Heart right ventricle (tissue), 16 donors: Measurements from ENCODE around the gene ALDOA. TPM values are rescaled to one million over a fixed set of nuclear protein-coding genes. Genes with fewer than 3 reads are reported as not detected.
A peak's percentile ranks its signal among the peaks of the same experiment; 100 is the strongest.
"Not testable (repeated sequence)": the region's sequence is repeated elsewhere in the genome, so short reads cannot be mapped to it uniquely, and the experiment has no call there.

Experiments used
- ATAC-seq, 8 donors: fragments of 200-7000 bp; cut with Tn5 transposase; one replicate each; pipeline ENCODE4 v1.9.1; 2020; ENCODE audit warnings: mild to moderate bottlenecking in 8 of 8, moderate library complexity in 8 of 8, moderate number of reproducible peaks in 1 of 8
- DNase-seq, 2 donors: peaks; one replicate each; pipeline ENCODE4 v3.0.0-alpha.2; 2020
- H3K27ac ChIP-seq, 10 donors: fragments of 200-600 bp; sonication (generic) in 2 of 10; one replicate each; pipeline versions ENCODE4 v1.5.0 to v1.8.0; 2020 to 2022; ENCODE audit warnings: mild to moderate bottlenecking in 3 of 10
- H3K27me3 ChIP-seq, 7 donors: fragments of 200-600 bp; one replicate each; pipeline ENCODE4 v1.8.0; 2021 to 2022; ENCODE audit warnings: mild to moderate bottlenecking in 2 of 7
- H3K36me3 ChIP-seq, 9 donors: fragments of 200-600 bp; sonication (generic) in 1 of 9; one replicate each; pipeline versions ENCODE4 v1.5.0 to v1.8.0; 2020 to 2022; ENCODE audit warnings: mild to moderate bottlenecking in 2 of 9
- H3K4me1 ChIP-seq, 9 donors: fragments of 200-600 bp; sonication (generic) in 1 of 9; one replicate each; pipeline versions ENCODE4 v1.5.0 to v1.8.0; 2020 to 2022; ENCODE audit warnings: mild to moderate bottlenecking in 4 of 9
- H3K4me3 ChIP-seq, 10 donors: fragments of 200-600 bp; sonication (generic) in 2 of 10; one replicate each; pipeline versions ENCODE4 v1.5.0 to v1.8.0; 2020 to 2022; ENCODE audit warnings: mild to moderate bottlenecking in 7 of 10, moderate library complexity in 2 of 10
- H3K9me3 ChIP-seq, 11 donors: fragments of 200-600 bp in 10 of 11; sonication (generic) in 2 of 11; one replicate each; pipeline versions ENCODE4 v1.5.0 to v1.8.0; 2013 to 2022; ENCODE audit warnings: mild to moderate bottlenecking in 2 of 11, control low read depth in 1 of 11, moderate library complexity in 1 of 11
- CTCF ChIP-seq, 9 donors: fragments of 200-600 bp; sonication (generic) in 2 of 9; IDR thresholded peaks; one replicate each; pipeline versions ENCODE4 v1.5.0 to v1.8.0; 2021 to 2022; ENCODE audit warnings: antibody characterized with exemption in 9 of 9, mild to moderate bottlenecking in 5 of 9, moderate library complexity in 1 of 9
- WGBS, 2 donors: extraction: QIAGEN DNeasy Blood & Tissue Kit; methylation state at CpG; one replicate each; pipeline ENCODE4 v1.1.7; 2013; ENCODE audit warnings: inconsistent platforms in 1 of 2; 5-methylcytosine and 5-hydroxymethylcytosine counted together
- intact Hi-C, 10 donors: fragments of 100-400 bp; cut with DNase I; formaldehyde crosslinking; loops; one replicate each; pipeline versions ENCODE4 v1.11.1 to v1.14.2; 2022
- polyA plus RNA-seq, 2 donors: library from polyadenylated mRNA; stranded (reverse); fragments of 200-250 nt; gene quantifications; one replicate each; pipeline ENCODE4 v1.2.3, GENCODE V29; 2013
- total RNA-seq, 10 donors: library from RNA; stranded (reverse); fragmentation: NEBNext Ultra II Directional in 3 of 10; extraction: Animal tissue kit (Norgen Biotek cat#: 25700) in 3 of 10; gene quantifications; one replicate each; pipeline versions ENCODE4 v1.2.1 to v1.2.4, GENCODE V29; 2021 to 2023
- donor health status: Arrhythmogenic right ventricular cardiomyopathy.
- donor health status: ischemic (EF 13 %, LVEDD 7.1; RV severe dilation, severe dysfunction).
- donor health status: healthy with polysubstance abuse.
- donor health status: DM: no; HTN: yes; CAD: no.
- donor health status: DM: no; HTN: no; CAD: no.
- donor health status: ischemic (EF 25% LVEDD 6.9; RV normal size, moderate dysfunction).
- donor health status: ischemic (EF 25% LVEDD 5.7; RV mildly dilated, moderate dysfunction).
- donor health status: healthy.
- donor health status: DM: yes; HTN: yes; CAD: no.
- donor health status: Ischemic cardiomyopathy.
- donor health status: ischemic (EF 35%, LVEDD 5.7; RV mildly dilated, moderate dysfunction).
- donor health status: nonischemic (EF 11% LVEDD 7.7; RV severe dilation, severe dysfunction).
- donor health status: DM: yes; HTN: yes; CAD: no.
- donor health status: PGD.
- donor health status: ischemic (EF 29% LVEDD 5.4; RV normal size, mild dysfunction).
- donor health status: nonischemic (EF 23%, LVEDD 6.1; RV moderate dilation, normal function).

ALDOA gene
- total and polyA plus RNA-seq, 12 donors: 2,873 to 4,582 (median 3,767) TPM

GRCh38 chr16:30032083-30032819 is 33.3 kb upstream of the ALDOA start:
- Histone ChIP-seq H3K27ac (no peak overlapping the region), H3K27me3 (peaks cover 4 to 91% (median 78%) of the 10 kb centered on the region in 7 donors), H3K4me1 (peaks cover 0 to 10% (median 6%) of the 10 kb centered on the region in 9 donors), H3K4me3 (no peak overlapping the region), H3K36me3 (no peaks in the 10 kb centered on the region), H3K9me3 (no peaks in the 10 kb centered on the region)
- DNase-seq (no peak), ATAC-seq (peak in 1 of 8 donors; percentile 24)
- peak in 8 of 9 donors; percentile 36 to 77 (median 60) for TF ChIP-seq CTCF (IDR thresholded peaks at IDR 0.05)
- intact Hi-C loops: no loop called here
- 22 to 24% methylated on average over 12 of the region's 12 CpGs for WGBS, 2 donors

- peaks cover 0 to 10% (median 6%) of the 10 kb centered on the region in 9 donors for H3K4me1 ChIP-seq
- DNase-seq (no peak), ATAC-seq (no peak)
- H3K27ac ChIP-seq: no peak overlapping the region
- H3K36me3 ChIP-seq: no peaks in the 10 kb centered on the region
- 76 to 77% methylated on average over 7 of the region's 7 CpGs for WGBS, 2 donors
- intact Hi-C loops: no loop called here
- H3K4me3 ChIP-seq: no peak overlapping the region
- peaks cover 4 to 81% (median 74%) of the 10 kb centered on the region in 7 donors for H3K27me3 ChIP-seq
- H3K9me3 ChIP-seq: no peaks in the 10 kb centered on the region
- TF ChIP-seq CTCF (IDR thresholded peaks at IDR 0.05): no peak
Measured at GRCh38 chr16:30033270-30033669, 32.3 kb upstream of the ALDOA start.

- H3K27me3 ChIP-seq: peaks cover 0 to 15% (median 8%) of the 10 kb centered on the region in 7 donors
- 65 to 81% methylated on average over 5 of the region's 5 CpGs for WGBS, 2 donors
Measured at GRCh38 chr16:30040221-30040620, 25.3 kb upstream of the ALDOA start.

GRCh38 chr16:30040690-30041089 is 24.9 kb upstream of the ALDOA start:
- ATAC-seq, intact Hi-C loops, H3K4me1 ChIP-seq, DNase-seq, H3K4me3 ChIP-seq, H3K27ac ChIP-seq, H3K36me3 ChIP-seq, H3K9me3 ChIP-seq: not testable (repeated sequence)
- 81 to 84% methylated on average over 5 of the region's 5 CpGs for WGBS, 2 donors
- peaks cover 0 to 12% (median 6%) of the 10 kb centered on the region in 7 donors for H3K27me3 ChIP-seq

More at GRCh38 chr16:30040221-30040620, 25.3 kb upstream of the ALDOA start:
- no peaks in the 10 kb centered on the region for H3K4me1 ChIP-seq
- H3K4me3 ChIP-seq: no peak overlapping the region
- DNase-seq (no peak), ATAC-seq (no peak)
- H3K9me3 ChIP-seq: no peaks in the 10 kb centered on the region
- H3K36me3 ChIP-seq: no peaks in the 10 kb centered on the region
- no peak overlapping the region for H3K27ac ChIP-seq
- TF ChIP-seq CTCF (IDR thresholded peaks at IDR 0.05): no peak
- intact Hi-C loops: no loop called here

- Histone ChIP-seq H3K4me3 (no peak overlapping the region), H3K27me3 (peaks cover 0 to 8% (median 0%) of the 10 kb centered on the region in 7 donors), H3K9me3 (no peaks in the 10 kb centered on the region), H3K4me1 (no peaks in the 10 kb centered on the region), H3K27ac (no peak overlapping the region), H3K36me3 (no peaks in the 10 kb centered on the region)
- DNase-seq (no peak), ATAC-seq (peak in 1 of 8 donors; percentile 33)
- peak; percentile 29 to 62 (median 50) for TF ChIP-seq CTCF (IDR thresholded peaks at IDR 0.05)
- intact Hi-C loops: no loop called here
- 23 to 33% methylated on average over 5 of the region's 5 CpGs for whole genome bisulfite sequencing, 2 donors
Measured at GRCh38 chr16:30041841-30042240, 23.7 kb upstream of the ALDOA start.
